Measurements from ENCODE around the gene NSMF. TPM values are rescaled to one million over a fixed set of nuclear protein-coding genes. Genes with fewer than 3 reads are reported as not detected.

Gene NSMF
- total and polyA plus RNA-seq, 2 of the 4 experiments (the other 2 are of a cell fraction), result 7.7 to 40.9 TPM

DNA sequence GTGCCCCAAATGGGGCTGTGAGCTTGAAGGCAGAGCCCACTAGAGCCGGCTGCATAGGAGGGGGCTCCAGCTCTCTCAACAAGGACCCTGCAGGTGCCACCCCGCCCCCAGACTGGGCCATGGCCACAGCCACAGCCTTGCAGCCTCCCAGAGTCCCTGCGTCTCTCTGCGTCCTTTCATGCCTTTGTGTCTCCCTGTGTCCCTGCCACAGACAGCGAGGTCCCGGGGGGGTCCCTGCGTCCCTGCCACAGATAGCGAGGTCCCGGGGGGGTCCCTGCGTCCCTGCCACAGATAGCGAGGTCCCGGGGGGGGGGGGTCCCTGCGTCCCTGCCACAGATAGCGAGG, 29.6 kb downstream of the NSMF start:
- no peak overlapping the region for H2BK20ac ChIP-seq (ENCODE audit: low read depth, low read length)
- H3K14ac ChIP-seq (replicated peaks; ENCODE audit: low read depth, low read length), result no peak overlapping the region
- no peak for DNase-seq
- 76% methylated on average over 4 of the region's 14 CpGs; no CpG with 5 or more reads in 1 of the 2 experiments for WGBS, 2 experiments (ENCODE audit: extremely low coverage in 2 of 2, insufficient read length in 1 of 2)
- no peak for ATAC-seq (ENCODE audit: low read depth)
- TF ChIP-seq CEBPB (IDR thresholded peaks at IDR 0.05; ENCODE audit: low read depth, low read length) (no peak), NFE2L2 (IDR thresholded peaks at IDR 0.05; ENCODE audit: low read depth, low read length) (no peak), MAZ (IDR thresholded peaks at IDR 0.05; ENCODE audit: borderline replicate concordance, low read depth, low read length) (no peak), MXI1 (IDR thresholded peaks at IDR 0.05; ENCODE audit: borderline replicate concordance, low read depth, low read length) (no peak), POLR2A (IDR thresholded peaks at IDR 0.05; ENCODE audit: low read depth, low read length) (no peak), BHLHE40 (IDR thresholded peaks at IDR 0.05; ENCODE audit: low read depth, low read length) (no peak), RFX5 (IDR thresholded peaks at IDR 0.05; ENCODE audit: low read depth, low read length) (no peak), RAD21 (IDR thresholded peaks at IDR 0.05; ENCODE audit: low read length) (no peak), CHD1 (IDR thresholded peaks at IDR 0.05; ENCODE audit: low read depth, low read length) (no peak), RCOR1 (IDR thresholded peaks at IDR 0.05; ENCODE audit: insufficient replicate concordance, low read length) (no peak), FOS (IDR thresholded peaks at IDR 0.05; ENCODE audit: low read depth, low read length) (no peak), SMC3 (IDR thresholded peaks at IDR 0.05; ENCODE audit: low read depth, low read length) (no peak), MAFK (IDR thresholded peaks at IDR 0.05; ENCODE audit: low read depth, low read length) (no peak)
- TF ChIP-seq, protein P1, sequence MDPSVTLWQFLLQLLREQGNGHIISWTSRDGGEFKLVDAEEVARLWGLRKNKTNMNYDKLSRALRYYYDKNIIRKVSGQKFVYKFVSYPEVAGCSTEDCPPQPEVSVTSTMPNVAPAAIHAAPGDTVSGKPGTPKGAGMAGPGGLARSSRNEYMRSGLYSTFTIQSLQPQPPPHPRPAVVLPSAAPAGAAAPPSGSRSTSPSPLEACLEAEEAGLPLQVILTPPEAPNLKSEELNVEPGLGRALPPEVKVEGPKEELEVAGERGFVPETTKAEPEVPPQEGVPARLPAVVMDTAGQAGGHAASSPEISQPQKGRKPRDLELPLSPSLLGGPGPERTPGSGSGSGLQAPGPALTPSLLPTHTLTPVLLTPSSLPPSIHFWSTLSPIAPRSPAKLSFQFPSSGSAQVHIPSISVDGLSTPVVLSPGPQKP (IDR thresholded peaks at IDR 0.05; ENCODE audit: borderline replicate concordance, low read depth, low read length), result no peak
- TF ChIP-seq, protein P2, sequence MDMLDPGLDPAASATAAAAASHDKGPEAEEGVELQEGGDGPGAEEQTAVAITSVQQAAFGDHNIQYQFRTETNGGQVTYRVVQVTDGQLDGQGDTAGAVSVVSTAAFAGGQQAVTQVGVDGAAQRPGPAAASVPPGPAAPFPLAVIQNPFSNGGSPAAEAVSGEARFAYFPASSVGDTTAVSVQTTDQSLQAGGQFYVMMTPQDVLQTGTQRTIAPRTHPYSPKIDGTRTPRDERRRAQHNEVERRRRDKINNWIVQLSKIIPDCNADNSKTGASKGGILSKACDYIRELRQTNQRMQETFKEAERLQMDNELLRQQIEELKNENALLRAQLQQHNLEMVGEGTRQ (IDR thresholded peaks at IDR 0.05; ENCODE audit: low read depth, low read length), result no peak
- TF ChIP-seq, protein P3, sequence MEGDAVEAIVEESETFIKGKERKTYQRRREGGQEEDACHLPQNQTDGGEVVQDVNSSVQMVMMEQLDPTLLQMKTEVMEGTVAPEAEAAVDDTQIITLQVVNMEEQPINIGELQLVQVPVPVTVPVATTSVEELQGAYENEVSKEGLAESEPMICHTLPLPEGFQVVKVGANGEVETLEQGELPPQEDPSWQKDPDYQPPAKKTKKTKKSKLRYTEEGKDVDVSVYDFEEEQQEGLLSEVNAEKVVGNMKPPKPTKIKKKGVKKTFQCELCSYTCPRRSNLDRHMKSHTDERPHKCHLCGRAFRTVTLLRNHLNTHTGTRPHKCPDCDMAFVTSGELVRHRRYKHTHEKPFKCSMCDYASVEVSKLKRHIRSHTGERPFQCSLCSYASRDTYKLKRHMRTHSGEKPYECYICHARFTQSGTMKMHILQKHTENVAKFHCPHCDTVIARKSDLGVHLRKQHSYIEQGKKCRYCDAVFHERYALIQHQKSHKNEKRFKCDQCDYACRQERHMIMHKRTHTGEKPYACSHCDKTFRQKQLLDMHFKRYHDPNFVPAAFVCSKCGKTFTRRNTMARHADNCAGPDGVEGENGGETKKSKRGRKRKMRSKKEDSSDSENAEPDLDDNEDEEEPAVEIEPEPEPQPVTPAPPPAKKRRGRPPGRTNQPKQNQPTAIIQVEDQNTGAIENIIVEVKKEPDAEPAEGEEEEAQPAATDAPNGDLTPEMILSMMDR (conservative IDR thresholded peaks at IDR 0.05; ENCODE audit: low read depth, low read length), result no peak
- ChIA-PET POLR2A (ENCODE audit: unreplicated experiment) (no interaction called here), CTCF (no interaction called here)
- H3K27me3 ChIP-seq (ENCODE audit: control insufficient read depth, insufficient read depth, low read length), result no peaks in the 10 kb centered on the region
- H3K9me1 ChIP-seq (ENCODE audit: insufficient read depth, low read length), result no peaks in the 10 kb centered on the region
- H2BK120ac ChIP-seq (ENCODE audit: low read depth, low read length), result no peak overlapping the region
- no peak overlapping the region for H2AK5ac ChIP-seq (ENCODE audit: low read depth, low read length)
- no peak overlapping the region for H3K9ac ChIP-seq (ENCODE audit: low read depth, low read length)
- no peaks in the 10 kb centered on the region for H4K20me1 ChIP-seq (ENCODE audit: insufficient read depth, low read length)
- no peak overlapping the region for H4K91ac ChIP-seq (ENCODE audit: insufficient read depth, low read depth, low read length)
- no peak overlapping the region for H4K8ac ChIP-seq (ENCODE audit: low read depth in 2 of 2, low read length in 2 of 2)
- H3K36me3 ChIP-seq (ENCODE audit: control insufficient read depth, insufficient read depth, low read length), result no peaks in the 10 kb centered on the region
- H3K4ac ChIP-seq (ENCODE audit: low read depth, low read length), result no peak overlapping the region
- no peak overlapping the region for H2BK15ac ChIP-seq (ENCODE audit: low read depth, low read length)
- H3K79me1 ChIP-seq (ENCODE audit: low read depth in 1 of 2, low read length in 2 of 2), result no peaks in the 10 kb centered on the region
- dilution Hi-C loops (cut with HindIII; ENCODE audit: low sequenced_read_pairs, unreplicated experiment) (no loop called here), in situ Hi-C loops (cut with MboI; ENCODE audit: low sequenced_read_pairs) (no loop called here), intact Hi-C loops (cut with micrococcal nuclease) (no loop called here)
- no peak overlapping the region for H2AFZ ChIP-seq (replicated peaks; ENCODE audit: low read length, poor library complexity)
- no peaks in the 10 kb centered on the region for H3K9me3 ChIP-seq (ENCODE audit: control insufficient read depth, insufficient read depth, low read length)
- no peak overlapping the region for H3K18ac ChIP-seq (ENCODE audit: low read depth, low read length)
- H3K4me3 ChIP-seq (ENCODE audit: insufficient read depth, low read depth, low read length), result no peak overlapping the region
- no peak overlapping the region for H2BK5ac ChIP-seq (ENCODE audit: low read depth, low read length, poor library complexity, severe bottlenecking)
- H4K5ac ChIP-seq (ENCODE audit: low read depth, low read length), result no peak overlapping the region
- H2AK9ac ChIP-seq (replicated peaks; ENCODE audit: low read depth, low read length, poor library complexity), result no peak overlapping the region
- H3K27ac ChIP-seq (ENCODE audit: insufficient read depth, low read length), result no peak overlapping the region
- no TSS peak for BruUV-seq (replicated peaks)
- H3K4me1 ChIP-seq (ENCODE audit: control insufficient read depth, insufficient read depth, low read length), result peaks cover 4% of the 10 kb centered on the region; the same call in 1 of the 2 replicates
- no peak overlapping the region for H3K56ac ChIP-seq (ENCODE audit: extremely low read depth, insufficient read depth, low read length)
- no peak overlapping the region for H3K4me2 ChIP-seq (ENCODE audit: low read depth, low read length)
- no peak overlapping the region for H3K23ac ChIP-seq (ENCODE audit: low read depth, low read length)

Data from IMR-90 (cell line).